Stimulated activated CD8-positive, alpha-beta memory T cell treated with anti-CD3 and anti-CD28 coated beads, Interleukin-4, amount 100 ng/mL, for 1 hour (primary cell): ENCODE measurements around the gene PLXNA1.

Experiments used
- DNase-seq, 2 donors: peaks; one replicate each; pipeline ENCODE4 v3.0.0-alpha.2; 2020; ENCODE audit warnings: low read depth in 2 of 2, low spot score in 1 of 2

Gene PLXNA1

DNA sequence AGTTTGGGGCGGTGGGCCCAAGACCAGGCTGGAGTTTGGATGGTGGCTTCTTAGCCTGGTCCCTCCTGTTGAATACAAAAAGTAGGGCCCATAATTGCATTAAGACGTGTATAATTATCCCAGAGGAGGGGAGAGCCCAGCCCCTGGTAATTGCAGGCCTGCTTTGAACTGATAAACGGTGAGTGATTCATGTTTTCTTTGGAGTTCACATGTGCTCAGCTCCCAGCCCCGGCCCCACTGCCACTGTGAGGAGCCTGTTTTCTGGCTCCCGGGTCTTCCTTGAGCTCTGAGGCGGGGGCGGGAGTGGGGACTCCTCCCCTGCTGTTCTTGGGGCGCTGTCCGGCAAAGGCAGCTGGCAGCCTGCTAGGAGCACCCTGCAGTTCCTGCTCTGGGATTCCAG is 3.1 kb downstream of the PLXNA1 start:
- no peak for DNase-seq

DNA sequence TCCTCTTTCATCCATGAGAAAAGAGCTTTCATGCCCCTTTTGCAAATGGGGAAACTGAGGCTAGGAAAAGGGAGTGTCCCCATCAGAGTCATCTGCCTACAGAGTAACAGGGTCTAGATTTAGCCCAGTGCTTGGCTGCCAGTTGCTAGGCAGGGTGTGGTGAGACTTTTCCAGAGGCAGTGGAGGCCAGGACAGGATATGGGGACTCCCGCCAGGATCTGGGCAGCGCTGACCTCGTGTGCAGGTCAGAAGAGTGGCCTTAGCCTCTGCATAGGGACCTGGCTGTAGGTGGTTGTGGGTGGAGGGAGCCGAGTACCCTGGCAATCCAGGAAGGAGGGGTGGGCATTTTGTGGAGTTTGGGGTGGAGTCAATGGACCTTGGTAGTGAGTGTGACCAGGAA is 4.2 kb downstream of the PLXNA1 start:
- no peak for DNase-seq

DNA sequence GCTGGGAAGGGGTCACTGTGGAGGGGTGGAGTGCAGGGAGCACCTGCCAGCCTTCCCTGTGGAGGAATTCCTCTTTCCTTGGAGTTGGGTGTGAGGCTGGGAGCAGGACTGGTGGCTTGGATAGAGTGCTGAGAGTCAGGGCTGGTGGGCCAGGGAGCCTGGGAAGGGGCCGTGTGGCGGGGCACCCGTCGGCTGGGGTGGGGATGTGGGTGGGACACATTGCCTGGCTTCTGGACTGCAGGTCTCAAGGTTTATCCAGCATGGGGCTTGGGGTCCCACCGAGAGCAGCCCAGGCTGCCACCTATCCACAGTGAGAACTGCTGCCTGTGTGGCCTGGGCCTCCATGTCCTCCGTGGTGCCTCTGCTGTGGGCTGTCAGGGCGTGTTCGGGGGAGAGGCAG is 4.7 kb downstream of the PLXNA1 start:
- no peak for DNase-seq

DNA sequence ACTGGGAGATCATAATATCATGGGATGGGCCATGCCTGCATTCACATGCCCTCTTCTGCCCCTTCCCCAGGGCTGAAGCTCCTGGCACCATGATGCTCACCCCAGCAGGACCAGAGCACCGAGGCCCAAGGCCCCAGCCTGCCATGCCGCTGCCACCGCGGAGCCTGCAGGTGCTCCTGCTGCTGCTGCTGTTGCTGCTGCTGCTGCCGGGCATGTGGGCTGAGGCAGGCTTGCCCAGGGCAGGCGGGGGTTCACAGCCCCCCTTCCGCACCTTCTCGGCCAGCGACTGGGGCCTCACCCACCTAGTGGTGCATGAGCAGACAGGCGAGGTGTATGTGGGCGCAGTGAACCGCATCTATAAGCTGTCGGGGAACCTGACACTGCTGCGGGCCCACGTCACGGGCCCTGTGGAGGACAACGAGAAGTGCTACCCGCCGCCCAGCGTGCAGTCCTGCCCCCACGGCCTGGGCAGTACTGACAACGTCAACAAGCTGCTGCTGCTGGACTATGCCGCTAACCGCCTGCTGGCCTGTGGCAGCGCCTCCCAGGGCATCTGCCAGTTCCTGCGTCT is 5.6 kb downstream of the PLXNA1 start:
- no peak for DNase-seq

DNA sequence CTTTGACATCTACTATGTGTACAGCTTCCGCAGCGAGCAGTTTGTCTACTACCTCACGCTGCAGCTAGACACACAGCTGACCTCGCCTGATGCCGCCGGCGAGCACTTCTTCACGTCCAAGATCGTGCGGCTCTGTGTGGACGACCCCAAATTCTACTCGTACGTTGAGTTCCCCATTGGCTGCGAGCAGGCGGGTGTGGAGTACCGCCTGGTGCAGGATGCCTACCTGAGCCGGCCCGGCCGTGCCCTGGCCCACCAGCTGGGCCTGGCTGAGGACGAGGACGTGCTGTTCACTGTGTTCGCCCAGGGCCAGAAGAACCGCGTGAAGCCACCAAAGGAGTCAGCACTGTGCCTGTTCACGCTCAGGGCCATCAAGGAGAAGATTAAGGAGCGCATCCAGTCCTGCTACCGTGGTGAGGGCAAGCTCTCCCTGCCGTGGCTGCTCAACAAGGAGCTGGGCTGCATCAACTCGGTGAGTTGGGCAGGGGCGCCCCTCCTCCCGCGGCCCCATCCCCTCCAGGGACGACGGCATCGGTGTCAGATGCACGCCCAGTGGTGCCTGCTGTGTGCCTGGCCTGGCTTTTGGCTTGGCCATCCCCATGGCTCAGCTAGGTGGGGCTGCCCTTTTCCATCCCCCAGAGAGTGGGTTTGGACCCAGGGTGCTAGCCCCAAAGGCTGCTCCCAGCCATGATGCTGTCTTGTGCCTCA is 6.6 kb downstream of the PLXNA1 start:
- DNase-seq: no peak

DNA sequence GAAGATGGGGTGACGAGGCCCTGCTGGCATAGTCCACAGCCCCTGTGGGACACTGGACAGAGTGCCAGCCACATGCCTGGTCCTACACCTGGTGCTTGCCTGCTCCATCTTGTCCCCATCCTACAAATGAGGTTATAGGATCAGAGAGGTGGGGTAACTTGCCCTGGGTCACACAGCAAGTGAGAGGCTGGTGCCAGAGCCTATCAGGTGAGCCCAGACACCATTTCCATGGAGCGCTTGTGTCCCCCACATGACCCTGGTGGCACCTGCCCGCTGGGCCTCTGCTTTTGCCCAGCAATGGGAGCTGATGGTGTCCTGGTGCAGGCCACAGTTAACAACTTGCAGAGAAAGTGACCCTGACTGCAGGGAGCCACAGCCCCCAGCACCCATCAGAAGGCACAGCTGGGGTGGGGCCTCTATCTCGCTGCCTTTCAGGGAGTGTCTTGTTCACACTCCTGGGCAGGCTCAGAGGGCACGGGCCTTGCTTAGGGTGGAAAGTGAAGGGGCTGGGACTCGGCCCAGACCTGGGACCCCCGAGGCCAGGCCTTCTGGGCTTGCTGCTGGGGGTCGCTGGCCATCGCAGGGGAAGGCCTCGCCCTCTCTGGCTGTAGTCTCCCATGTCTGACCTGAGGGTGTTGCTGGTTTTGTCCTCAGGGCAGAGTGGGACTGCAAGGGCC is 7.2 kb downstream of the PLXNA1 start:
- DNase-seq: no peak

DNA sequence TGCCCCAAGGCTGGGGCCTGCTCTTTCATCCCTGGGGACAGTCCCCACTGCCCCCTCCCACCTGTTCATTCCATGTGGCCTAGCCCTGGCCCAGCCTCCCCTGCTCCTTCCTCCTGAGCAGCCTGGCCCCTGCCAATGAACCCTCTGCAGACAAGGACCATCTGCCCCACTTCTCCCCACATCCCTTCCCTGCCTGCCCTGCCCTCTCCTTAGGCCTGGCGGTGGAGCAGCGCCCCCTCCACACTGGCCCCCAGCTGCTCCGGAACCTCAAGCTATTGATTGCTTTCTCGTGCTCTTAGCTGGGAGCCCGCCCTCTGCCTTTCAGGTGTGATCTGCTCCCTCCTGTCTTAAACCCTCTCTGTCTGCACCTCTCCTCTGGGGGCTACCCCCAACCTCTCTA is 8.0 kb downstream of the PLXNA1 start:
- DNase-seq: no peak

DNA sequence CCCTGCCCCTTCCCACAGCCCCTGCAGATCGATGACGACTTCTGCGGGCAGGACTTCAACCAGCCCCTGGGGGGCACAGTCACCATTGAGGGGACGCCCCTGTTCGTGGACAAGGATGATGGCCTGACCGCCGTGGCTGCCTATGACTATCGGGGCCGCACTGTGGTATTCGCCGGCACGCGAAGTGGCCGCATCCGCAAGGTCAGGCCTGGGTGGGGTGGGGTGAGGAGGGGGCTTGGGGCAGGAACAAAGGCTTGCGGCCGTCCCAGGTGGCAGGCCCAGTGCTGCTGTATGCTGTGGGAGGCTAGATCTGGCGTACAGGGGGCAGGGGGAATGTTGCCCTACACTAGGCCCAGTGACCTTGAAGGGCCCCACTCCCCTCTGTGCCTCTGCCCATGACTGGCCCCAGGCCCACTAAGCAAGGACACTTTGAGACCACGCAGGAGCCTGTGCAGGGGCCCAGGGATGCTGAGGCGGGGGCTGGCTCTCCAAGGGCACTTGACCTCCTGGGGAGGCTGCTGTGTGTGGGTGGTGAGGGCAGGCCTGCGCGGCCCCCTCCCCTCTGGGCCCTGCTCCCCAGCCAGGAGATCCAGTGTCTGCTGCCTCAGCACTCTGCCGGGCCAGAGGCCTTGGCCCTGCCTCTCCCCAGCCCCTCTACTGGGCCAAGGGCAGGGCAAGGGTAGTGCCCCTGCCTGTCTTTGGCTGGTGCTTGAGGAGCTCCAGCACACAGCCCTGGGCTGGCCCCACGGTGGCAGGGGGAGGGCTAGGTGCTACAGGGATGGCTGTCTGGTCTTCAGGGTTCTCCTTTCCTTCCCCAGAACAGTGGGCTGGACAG is 8.7 kb downstream of the PLXNA1 start:
- no peak for DNase-seq

DNA sequence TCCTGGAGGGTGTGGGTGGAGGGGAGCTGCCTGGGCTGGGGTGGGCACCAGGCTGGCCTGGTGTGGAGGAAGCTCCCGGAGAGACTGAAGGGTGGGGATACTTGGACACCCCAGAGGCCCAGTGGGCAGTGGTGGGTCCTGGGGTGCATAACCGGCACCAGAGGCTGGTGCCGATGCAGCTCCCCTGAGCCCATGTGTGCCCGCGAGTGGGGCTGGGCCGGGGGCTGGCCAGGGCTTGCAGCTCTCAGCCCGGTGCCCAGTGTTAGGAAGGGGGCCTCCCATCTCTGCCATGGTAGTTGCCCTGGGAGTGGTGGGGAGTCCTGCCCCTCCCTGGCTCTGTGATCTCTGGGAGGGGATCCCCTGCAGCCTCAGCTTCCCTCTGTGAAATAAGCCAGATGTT is 9.3 kb downstream of the PLXNA1 start:
- no peak for DNase-seq

DNA sequence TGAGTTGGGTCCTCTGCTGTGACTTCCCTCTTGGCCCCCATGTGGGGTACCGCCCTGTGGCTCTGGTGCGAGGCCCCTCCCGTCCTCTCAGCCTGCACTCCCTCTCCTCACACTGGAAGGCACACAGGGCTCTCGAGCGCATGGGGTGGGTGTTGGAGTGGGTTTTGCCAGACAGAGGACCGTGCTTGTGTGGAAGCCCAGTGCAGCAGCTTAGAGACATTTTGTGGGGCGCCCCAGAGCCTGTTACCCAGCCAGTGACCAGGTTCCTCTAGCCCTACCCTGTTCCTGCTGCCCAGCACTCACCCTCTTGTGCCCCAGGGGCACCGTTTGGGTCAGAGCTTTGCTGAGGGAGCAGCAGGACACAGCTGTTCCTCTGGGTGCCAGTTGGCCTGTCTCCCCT is 9.9 kb downstream of the PLXNA1 start:
- DNase-seq: no peak

DNA sequence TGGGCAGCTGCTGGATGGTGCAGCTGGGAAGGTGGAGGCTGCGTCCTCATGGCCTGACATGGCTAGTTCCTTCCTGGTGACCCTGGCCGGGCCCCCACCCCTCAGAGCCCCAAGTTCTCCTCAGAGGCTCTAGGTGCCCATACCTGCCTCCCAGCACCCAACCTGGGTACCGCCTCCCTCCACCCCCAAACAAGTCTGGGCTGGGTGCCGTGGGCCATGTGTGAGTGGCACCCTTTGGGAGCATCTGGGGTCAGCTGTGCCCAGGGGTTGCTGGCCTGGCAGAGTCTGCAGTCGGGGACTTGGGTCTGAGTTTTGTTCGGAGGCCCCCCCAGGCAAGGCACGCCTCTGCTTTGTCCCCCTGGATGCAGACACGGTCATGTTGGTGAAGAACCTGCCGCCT is 10.5 kb downstream of the PLXNA1 start:
- DNase-seq: no peak

DNA sequence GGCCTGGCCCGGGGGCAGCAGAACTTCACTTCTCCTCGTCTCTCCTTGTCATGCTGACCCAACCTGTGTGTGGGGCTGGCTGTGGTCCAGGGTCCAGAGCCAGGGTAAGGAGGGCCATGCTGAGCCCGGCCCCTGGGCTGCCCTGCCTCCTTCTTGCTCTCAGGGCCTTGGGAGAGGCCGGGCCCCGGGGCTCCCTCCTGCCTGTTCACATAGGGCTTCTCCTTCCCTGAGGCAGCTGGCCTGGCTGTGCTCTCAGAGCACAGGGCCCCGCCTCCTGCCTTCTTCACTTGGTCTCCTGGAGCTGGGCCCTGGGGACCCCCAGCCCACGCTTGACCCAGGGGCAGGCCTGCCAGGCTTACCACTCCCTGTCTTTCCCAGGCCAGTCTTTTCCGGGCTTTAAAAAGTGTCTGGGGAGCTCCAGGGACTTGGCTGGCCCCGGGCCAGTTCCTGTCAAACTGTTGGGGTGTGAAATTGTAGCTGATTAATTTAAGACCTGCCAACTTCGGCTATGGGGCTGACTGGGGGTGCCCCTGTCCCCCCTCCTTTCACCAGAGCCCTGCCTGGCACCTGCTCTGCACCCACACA is 11.8 kb downstream of the PLXNA1 start:
- no peak for DNase-seq

DNA sequence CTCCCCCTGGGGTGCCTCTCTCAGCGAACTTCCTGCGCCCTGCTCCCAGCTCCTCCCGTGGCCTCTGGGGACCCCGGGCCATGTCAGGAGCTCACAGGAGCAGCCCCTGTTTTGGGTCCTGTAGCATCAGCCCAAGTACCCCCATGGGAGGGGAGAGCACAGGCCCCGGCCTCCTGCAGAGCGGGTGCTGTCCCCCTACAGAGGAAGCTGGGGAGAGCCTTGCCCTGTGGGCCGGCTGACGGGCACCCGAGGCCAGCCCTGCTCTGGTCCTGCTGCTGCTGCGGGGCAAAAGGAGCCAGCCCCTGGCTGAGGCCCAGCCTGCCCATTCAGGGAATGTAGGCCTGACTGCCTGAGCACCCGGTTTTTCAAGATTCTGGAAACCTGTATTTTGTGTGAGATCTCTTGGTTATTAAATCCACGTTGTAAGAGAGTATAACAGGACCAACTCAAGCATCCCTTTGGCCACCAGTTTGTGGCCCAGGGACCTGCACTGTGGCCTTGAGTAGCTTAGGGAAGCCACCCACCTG is 12.4 kb downstream of the PLXNA1 start:
- DNase-seq: no peak

DNA sequence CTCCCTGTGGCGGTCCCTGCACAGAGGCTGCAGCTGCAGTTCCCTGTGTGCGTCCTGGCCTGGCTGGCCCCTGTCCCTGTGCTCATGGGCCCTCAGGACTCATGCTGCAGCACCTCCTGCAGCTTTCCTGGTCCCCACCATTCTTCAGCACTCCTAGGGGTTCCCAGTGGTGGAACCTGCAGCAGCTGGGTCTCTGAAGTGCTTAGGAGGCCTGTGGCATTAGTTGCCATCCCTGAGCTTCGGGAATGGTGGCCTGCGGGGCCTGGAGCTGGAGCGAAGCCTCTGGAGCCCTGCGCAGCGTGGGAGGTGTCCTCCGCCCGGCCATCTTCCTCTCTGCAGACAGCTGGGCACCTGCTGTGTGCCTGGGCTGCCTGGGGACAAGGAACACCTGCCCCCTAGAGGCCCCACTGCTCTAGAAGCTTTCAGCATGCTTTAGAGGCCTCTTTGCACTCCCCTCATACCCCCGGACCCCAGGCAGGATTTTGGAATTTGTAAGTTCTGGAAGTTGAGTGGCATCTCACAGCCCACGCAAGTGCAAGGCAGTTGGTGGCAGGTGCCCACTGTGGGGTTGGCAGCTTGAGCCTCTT is 13.1 kb downstream of the PLXNA1 start:
- no peak for DNase-seq

DNA sequence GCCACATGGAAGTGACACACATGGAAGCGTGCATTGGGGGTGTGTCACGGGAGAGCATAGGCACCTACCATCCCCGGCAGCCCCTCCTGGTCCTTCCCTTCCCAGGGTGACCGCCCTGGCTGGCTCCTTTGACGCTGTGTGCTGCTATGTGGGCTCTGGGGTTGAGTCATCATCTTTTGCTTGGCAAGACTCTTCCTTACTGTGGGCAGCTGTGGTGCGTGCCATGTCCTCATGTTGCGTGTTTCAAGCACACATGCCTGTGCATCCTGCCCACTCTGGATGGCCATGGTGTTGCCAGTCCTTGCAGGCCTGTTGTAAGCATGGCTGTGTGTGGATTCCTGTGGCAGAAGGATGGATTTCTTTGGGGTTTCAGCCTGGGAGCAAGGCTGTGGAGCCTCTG is 14.0 kb downstream of the PLXNA1 start:
- no peak for DNase-seq

DNA sequence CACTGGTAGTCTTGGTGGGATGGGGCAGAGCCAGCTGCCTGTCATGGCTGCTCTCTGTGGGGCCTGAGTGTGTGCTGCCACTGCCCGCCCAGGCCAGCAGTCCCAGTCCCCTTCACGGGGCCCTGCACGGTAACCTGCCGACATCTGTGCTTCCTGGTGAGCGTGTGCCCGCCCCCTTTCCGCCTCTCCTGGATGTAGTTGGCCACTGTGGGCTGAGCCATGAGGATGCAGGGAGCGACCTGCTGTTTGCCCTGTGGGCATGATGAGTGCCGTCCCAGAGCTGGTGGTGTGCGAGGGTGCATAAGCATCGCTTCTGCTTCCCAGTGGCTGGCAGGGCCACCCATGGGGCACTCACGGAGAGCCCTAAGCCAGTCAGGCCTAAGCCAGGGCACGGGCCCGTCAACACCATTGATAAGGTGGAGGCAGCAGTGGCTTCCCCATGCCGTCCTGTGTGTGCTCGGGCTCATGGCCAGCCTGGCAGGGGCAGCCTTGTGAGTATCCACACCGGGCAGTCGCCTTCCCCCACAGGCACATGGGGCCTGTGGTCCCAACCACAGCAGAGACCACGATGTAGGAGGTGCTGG is 14.6 kb downstream of the PLXNA1 start:
- DNase-seq: no peak

DNA sequence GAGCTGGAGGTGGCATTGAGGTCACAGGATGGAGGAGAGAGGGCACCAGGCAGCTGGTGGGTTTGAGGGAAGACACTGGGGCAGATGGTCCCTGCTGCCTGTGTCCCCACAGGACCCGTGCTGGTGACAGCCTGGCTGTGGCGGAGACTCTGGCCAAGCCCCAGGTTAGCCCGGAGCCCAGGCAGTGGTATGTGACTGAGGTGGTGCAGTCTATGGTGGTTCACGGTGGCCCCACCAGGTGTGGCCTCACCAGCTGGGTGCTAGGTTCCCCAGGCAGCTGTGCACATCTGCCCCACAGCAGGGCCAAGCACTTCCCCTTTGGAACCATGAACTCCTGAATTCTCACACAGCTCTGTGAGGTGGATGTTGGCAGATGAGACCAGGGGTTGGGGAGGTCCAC is 15.4 kb downstream of the PLXNA1 start:
- no peak for DNase-seq

DNA sequence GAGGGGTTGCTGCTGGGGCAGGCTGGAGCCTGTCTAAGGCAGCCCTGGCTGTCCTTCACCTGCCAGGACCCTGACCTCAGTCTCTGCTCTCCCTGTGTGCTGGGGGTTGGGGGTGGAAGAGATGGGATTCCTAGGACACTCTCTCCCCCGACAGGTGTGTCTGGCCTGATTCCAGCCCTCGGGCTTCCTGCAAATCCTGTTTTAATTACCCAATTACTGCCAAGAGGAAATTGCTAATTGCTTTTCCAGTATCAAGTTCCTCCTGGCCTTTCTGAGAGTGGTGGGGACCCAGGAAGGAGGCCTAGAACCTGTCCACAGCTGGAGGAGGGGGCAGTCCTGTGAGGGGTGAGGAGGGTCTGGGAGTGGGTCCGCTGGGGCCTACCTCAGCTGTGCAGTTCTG is 15.8 kb downstream of the PLXNA1 start:
- no peak for DNase-seq

DNA sequence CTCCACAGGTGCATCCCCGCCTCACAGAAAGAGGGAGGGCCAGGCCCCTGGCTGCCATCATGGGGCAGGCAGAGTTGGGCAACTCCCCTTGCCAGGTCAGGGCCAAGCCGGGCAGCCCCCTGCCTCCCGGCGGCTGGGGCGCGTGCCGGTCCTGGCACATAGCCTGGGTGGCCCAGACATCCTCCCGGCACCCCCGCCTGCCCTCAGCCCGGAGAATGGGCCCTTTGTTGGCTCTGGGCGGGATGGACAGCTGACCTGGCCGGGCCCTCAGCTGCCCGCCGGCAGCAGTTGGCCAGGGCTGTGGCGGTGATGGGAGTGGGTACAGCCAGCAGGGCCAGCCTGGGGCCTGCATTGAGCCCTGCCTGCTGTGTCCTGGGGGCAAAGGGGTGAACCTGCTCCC is 16.5 kb downstream of the PLXNA1 start:
- no peak for DNase-seq

DNA sequence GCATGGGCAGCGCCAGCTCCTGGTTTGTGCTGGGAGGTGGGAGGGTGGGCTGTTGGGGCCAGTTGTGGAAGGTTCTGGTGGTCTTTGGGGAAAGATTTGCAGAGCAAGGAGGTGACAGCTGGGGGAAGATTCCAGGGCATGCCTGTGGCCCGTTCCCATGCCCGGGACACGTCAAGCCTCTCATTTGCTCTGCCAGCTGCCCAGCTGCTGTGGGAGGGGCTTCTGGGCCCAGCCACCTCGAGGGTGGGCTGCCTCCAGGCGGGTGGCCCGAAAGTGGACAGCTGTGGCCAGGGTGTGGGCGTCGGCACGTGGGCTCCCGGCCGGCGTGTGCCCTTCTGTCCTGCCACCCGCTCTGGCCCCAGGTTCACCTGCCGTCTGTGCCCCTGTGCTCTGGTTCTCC is 17.2 kb downstream of the PLXNA1 start:
- no peak for DNase-seq

DNA sequence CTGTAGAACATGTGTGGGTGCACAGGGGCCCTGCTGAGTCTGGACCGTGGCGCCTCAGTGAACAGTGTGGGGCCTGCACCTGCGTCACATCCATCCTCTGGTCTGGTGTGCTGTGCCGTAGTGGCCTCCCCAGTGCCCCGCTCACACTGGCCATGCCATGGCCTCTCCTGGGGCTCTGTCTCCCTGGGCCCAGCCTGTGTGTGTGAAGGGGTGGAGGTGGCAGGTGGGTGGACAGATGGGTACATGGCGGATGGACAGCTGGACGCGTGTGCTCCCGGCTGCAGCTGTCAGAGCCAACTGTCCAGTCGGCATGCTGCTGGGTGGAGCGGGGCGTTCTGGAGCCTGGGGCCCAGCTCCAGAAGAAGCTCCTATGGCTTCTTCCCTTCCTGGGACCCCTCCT is 17.8 kb downstream of the PLXNA1 start:
- DNase-seq: no peak
